Hematopoietic multipotent progenitor cell treated with erythropoietin and hydrocortisone succinate and interleukin-3 and kit ligand, for 6 days (in vitro differentiated cells): Measurements from ENCODE around the gene MGRN1.

ENCODE experiments used
- DNase-seq: peaks from one replicate; pipeline ENCODE4 v3.0.0-alpha.2; 2015

MGRN1 gene

DNA sequence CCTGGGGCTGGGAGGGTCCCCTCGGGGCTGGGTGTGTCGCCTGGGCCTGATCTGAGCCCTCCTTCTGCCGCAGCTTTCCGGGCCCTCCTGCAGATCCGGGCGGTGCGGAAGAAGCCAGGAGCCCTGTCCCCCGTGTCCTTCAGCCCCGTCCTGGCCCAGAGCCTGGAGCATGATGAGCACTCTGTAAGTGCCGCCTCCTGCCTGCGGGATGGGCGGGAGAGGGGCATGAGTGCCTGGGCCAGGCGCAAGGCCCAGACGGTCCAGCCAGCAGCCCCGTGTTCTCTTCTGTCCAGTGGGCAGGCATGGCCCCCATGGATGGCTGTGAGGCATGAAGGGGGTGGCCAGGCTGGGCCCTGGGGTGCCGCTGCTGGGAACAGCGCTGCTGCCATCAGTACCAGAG, 52.8 kb downstream of the MGRN1 start:
- DNase-seq = no peak

DNA sequence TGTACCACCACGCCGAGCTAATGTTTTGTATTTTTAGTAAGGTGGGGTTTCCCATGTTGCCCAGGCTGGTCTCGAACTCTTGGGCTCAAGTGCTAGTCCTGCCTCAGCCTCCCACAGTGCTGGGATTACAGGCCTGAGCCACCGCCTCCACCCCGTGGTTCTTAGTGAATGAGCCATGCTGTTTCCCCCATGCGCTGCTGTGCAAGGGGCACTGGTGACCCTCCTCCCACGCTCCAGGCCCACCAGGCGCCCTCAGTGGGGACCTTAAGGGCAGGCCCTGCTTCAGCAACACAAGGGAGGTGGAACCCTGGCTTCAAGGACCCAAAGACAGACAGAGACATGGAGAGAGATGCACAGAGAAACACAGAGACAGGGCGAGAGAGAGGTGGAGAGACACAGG, 53.4 kb downstream of the MGRN1 start:
- no peak for DNase-seq

DNA sequence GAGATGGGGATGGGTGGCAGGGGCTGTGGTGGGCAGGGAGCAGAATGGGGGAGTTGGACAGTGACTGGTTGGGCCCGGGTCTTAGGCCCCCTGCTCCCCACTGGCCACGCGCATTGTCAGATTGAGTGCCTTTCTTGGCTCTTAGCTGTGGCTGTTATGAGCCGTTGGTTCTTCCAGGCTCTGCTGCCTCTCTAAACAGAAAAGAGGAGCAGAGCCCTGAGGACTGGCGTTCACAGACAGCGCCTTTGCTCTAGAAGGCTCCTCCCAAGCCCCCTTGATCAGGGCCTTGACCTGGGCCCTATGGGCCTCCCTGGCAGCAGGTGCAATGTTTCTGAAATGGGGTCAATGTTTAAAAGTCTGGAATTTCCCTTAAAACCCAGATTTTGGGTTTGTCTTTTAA, 54.0 kb downstream of the MGRN1 start:
- no peak for DNase-seq

DNA sequence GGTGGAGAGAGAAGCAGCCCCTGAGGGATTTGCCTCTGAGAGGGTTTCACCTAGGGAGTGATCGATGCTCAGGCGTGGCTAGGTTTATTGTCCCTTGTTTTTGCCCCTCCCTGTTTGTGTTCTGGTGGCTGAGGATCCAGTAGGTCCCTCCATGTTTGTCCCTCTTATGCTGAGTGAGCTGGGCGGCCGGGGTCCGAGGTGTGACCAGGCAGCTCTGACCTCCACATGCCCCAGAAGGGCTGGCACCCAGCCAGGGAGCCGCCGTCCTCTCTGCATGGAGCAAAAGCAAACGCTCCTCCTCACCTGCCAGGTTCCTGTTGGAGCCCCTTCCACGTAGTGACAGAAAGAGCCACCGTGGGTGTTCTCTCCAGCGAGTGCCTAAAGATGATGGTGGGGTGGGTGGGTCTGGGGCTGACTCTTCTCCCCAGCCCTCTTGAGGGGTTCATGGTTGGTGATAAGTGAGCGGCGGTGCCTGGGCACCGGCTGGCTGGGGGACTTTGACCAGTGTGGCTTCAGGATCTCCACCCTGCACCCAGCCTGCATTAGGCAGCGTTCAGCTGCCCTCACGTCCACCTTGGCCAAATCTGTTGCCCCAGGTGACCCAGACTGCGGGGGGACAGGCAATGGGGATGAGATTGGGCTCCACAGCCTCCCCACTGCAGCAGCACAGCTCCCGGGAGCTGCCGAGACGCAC, 54.7 kb downstream of the MGRN1 start:
- no peak for DNase-seq

DNA sequence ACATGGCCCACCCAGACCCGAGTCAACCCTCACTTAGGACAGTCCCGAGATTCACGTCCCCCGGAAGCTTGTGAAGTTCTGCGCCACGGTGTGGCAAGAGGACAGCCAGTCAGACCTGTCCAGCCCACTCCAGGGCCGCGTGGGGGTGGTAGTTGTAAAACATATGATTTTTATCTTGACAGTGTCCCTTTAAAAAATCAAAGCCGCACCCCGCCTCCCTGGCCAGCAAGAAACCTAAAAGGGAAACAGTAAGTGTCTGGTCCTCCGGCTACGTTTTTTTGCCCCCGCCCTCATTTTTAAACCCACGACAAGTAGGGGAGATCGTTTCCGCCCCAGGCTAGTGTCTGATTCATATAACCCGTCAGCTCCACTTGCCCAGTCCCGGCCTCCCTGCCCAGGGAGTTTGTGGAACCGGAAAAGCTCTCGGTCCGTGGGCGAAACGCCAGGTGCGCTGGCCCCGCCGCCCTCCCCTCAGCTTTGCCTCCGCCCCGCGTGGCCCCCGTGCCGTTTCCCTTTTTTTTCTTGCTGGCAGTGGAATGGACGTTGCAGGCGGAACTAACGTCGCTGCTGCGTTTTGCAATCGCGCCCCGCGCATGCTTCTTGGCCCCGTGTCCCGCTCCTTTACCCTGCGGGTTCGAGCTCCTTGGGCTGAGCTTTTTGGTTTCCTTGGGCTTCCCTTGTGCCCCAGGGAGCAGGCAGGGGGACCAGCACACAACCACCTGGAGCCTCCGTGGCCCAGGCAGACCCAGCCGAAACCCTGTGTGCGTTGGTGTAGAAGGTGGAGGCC, 55.4 kb downstream of the MGRN1 start:
- no peak for DNase-seq

DNA sequence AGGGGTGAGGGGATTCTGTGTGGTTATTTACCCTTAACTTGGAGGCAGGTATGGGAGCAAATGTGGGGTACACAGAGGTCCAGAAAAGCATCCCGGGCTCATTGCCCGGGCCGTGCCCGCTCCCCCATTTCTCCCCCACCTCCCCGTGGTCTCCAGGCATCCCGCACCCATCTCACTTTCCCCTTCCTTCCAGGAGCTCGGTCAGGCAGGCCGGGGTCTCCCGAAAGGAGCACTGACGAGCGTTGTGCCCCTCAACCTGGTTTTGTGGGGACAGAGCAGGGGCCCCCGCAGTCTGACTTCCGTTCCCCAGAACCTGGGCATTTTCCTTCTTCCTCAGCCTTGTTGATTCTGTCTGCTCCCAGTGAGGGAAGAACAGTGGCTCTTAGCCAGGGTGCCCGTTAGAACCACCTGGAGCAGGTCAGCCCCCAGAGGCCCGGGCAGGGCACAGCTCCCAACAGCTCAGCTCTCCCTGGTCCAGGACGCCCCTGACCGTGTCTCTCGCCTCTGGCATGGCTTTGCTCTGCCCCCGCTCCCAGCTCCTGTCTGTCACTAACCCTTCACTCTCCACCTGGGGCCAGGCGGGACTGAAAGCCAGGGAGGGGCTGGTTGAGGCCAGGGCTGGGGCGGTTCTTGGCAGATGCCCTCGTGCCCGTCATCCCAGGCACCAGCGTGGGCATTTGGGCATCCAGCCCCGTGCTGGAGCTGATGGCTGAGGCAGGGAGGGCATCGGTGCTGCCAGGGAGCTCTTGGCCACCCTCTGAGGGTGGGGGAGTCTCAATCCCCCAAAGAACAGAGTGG, 56.2 kb downstream of the MGRN1 start:
- no peak for DNase-seq

DNA sequence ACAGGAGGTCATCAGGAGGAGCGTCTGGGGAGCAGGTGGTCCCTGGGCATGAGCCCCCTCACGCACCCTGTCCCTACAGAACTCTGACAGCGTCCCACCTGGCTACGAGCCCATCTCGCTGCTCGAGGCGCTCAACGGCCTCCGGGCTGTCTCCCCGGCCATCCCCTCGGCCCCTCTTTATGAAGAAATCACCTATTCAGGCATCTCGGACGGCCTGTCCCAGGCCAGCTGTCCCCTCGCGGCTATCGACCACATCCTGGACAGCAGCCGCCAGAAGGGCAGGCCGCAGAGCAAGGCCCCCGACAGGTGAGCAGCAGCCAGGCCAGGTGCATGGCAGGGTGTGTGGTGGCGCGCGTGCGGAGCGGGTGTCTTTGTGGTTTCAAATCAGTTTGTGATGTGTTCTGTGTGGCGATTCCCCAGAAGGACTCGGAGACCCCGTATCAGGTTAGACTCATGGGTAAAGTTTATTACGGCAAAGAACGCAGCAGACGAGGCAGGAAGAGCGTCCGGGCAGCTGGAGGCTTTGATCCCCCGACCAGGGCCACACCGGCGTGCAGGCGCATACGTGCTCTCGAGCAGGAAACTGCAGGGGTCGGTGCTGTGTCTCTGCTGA, 57.0 kb downstream of the MGRN1 start:
- no peak for DNase-seq

DNA sequence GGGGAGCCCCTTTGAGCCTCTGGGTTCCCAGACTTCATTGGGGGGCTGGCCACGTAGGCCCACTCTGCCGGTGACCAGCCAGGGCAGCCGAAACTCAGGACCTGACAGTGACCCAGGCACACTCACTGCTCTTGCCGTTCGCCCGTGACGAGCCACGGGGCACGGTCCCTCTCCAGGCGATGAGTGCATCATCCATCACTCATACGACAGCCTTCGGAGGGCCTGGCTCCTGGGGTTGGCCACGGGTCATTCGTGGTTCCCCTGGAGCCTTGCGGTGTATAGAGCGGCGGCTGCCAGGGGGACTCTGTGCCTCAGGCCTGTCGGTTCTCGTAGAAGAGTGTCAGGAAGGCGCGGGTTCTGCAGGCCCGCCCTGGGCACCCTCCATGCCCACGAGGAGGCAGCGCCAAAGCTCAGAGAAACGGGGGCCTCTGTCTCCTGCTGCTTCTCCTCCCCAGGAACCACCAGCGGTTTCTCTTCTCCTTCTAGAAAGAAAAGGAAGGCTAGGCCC, 57.5 kb downstream of the MGRN1 start:
- DNase-seq = no peak

DNA sequence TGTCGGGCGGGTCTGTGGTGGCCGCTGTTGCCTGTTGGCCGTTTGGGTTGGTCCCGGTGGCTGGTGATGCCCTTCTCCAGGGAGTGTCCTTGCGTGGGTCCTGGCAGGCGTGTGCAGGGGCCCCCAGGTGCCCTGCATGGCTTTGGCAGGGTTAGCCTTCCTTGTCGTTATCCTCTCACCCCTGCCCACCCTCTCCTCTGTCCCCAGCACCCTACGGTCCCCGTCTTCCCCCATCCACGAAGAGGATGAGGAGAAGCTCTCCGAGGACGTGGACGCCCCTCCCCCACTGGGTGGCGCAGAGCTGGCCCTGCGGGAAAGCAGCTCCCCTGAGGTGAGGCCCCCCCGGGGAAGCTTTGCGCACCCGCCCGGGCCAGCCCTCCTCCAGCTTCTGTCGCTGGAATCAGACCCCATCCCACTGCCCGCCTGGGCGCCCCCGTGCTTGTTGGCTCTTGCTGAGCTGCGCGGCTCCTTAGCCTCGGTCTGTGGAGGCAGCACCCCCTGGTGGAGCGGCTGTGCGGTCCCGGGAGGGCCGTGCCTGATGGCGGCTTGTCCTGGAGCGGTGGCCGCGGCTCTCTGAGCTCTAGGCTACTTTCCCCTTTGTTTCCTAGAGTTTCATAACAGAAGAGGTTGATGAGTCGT, 58.1 kb downstream of the MGRN1 start:
- peak; percentile 40 for DNase-seq

DNA sequence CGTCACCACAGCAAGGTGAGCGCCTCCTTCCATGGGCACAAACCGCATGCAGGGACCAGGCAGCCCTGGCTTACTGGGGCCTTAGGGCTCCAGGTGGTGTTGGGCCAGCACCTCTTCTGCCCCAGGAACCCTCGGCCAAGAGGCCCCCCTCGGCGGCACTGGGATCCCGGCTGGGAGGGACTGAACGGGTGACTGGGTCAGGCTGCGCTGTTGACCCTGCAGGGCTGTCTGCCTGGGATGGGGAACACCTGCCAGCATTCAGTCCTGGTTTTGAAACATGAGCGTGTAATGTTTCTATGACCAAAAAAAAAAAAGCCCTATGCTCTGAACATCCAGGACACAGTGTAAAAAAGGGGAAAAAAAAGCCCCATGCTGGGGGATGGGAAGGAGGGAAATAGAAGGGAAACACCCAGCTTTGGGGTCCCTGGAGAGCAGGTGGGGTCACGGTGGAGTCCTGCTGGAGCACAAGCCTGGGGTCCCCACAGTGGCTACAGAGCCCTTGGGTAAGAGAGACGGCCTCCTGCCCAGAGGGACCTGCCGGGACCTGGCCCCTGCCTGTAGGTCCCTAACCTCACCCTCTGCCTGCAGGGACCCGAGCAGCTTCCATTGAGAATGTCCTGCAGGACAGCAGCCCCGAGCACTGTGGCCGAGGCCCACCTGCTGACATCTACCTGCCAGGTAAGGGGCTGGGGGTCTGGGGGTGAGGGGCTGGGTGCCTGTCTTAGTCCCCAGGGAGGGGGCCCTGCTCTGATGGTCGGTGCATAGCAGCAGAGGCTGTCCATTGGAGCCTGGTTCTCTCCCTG, 58.8 kb downstream of the MGRN1 start:
- no peak for DNase-seq

DNA sequence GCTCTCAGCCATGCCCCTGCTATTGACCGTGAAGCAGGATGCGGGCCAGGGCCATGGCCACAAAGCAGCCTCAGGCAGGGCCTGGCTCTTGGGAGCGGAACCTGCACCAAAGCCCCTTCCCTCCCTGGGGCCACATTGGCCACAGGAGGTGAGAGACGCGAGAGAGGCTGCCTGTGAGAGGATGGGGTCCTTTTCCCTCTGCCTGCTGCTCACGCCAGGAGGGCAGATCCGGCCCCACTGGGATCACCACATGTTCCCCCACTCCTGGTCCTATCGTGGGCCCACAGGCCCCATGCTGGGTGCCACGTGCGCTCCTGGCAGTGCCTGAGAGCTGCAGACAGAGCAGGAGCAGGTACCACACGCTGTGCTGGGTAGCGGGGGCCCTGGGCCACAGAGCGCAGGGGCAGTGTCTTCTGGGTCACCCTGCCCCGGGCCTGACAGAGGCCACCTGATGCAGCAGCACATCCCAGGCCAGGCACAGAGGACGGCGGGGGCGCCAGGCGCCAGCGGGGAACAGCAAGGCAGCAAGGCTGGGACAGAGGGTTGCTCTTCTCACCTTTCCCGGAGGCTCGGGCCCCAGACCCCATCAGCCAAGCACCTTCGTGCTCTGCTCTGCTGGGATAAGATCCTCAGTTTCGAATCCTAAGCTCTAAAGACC, 59.6 kb downstream of the MGRN1 start:
- no peak for DNase-seq

DNA sequence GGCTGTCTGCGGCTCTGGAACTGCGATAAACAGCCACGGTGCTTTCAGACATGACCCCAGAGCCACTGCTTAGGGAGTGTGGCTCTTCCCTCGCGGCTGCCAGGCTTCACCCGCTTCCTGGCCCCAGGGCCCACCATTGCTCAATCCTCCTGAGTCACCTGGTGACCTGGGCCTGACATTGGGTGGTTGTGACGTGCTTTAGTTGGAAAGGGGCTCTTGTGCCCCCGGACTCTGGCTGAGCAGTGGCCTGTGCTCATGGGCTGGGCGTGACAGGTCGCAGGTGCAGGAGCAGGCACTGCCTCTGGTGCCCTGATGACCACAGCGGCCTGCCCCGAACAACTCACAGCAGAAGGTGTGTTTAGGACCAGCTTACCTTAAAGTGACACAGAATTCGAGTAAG, 60.1 kb downstream of the MGRN1 start:
- DNase-seq = no peak

DNA sequence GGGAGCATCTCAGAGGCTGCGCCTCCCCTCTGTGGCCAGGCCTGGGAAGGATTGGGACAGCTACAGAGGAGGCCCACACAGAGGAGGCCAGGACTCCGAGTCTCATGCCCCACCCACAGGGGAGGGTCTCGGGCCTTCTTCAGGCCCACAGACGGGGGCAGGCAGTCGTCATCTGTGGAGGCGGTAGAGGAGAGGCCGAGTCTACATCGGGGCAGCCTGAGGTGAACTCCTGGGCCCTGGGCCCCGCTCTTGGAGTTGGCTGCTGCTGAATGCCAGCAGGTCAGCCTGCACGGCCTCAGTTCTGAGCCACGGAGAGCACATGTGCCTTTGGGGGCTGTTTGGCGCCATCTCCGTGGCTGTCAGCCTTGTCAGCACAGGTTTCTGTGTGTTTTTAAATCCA, 60.7 kb downstream of the MGRN1 start:
- DNase-seq = no peak

DNA sequence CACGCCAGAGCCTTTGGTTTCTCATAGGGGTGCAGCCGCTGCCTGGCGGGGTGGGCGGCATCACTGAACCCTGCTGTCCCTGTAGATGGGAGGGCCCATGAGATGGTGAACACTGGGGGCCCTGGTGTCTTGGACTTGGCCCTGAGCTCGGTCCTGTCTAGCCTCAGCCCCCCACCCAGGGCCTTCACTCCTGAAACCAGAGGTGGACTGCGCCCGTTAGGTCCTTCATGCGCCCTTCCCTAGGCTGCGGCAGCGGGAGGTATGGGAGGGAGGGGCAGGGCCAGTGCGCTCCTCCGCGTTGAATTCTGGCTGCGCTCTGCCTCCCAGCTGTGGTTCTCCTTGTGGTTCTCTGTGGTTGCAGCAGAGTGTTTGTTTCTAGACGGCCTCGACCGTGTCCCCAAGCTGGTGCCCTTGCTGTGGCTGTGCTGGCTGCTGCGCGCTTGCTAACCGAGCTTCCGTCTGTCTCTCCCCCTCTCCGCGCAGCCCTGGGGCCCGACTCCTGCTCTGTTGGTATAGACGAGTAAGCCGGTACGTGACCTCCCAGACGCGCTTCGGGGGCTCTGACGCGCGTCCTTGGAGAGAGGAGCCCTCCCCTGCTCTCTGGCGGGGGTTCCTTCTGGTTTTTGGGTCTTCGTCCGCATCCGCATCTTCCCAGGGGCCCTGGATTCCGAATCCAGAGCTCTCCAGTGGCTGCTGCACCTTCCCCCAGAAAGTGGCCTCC, 61.3 kb downstream of the MGRN1 start:
- no peak for DNase-seq

DNA sequence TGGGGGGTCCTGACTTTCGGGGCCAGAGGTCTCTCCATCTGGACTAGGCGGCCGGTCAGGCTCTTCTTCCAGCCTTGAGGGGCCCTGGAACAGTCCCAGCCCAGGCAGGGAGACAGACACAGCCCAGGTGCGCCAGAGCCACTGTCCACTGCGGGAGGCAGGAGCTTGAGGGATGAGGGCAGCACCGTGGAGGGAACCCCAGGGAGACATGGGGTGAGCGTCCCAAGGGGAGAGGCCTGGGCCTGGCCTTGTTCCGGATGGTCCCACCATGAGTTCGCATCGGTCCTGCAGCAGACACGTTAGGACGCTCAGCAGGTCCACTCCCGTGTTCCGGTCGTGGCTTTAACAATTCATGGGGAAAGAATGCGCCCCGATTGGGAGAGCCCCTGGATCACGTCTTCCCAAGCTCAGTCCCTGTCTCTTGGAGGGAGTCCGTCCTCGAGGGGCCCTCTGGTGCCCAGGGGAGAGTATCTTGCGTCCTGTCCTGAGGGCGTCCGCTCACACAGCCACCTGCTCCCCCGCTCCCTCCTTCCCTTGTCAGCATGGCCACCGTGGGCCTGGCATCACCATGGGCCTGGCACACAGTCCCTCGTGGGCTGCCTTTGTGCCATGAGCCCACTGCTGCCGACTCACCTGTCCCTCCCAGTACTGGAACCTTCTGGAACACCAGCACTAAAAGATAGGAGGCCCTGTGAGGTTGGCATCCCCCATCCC, 62.0 kb downstream of the MGRN1 start:
- DNase-seq = no peak

DNA sequence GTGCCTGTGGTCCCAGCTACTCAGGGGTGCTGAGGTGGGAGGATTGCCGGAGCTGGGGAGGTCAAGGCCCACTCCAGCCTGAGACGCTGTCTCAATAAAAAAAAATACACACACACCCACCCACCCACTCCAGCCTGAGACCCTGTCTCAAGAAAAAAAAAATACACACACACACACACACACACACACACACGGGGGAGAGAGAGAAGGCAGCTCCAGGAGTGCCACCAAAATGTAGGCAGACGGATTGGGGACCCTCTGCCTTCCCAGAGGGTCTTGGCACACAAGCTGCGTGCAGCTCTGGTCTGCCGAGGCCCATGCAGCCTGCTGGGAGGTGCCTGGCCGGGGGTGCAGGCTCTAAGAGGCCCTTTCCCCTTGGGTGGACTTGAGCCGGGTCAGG, 62.8 kb downstream of the MGRN1 start:
- no peak for DNase-seq

DNA sequence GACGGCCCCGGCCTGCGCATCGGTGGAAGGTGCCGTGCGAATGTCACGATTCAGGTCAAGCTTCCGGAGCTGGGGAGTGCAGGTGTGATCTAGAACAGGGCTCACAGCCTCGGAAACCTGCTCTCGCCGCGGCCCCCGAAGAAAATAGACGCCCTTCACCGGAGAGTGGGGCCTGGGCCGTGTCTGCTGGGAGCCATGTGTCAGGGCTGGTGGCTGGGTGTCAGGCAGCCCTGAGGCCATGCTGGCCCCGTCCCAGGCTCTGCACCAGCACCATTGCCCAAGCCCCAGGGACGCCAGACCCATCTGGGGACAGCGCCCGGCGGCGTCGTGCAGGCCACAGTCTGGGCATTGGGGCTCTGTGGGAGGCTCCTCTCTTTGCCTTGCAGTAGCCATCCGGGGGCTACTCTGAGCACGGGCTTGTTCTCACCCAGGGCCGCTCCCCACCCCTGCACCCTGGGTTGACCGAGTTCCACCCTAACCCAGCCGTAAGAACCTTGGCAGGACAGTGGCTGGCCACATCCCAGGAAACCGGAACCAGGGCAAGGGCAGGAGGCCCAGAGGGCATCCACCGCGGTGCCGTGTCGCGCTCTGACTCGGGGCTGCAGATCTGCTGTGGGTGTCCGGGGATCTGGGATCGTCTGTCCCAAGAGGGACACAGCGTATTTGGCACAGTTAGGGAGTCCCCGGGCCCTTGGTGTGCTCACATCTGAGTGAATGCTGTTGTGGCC, 63.5 kb downstream of the MGRN1 start:
- DNase-seq = no peak

DNA sequence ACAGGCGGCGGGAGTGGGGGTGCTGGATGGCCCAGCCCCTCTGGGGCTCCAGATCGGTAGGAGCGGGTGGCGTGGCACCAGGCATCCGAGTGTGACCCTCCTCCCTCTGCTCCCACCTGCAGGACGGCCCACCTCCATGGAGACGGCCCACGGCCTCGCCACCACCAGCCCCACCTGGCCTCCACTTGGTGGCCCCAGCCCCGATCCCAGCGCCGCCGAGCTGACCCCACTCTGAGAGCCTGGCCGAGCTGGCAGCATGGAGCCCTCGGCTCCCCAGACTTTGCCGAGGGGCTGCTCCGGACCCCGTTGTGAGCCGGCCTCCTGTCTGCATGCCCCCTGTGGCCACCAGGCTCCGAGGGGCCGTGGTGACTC, 64.0 kb downstream of the MGRN1 start:
- DNase-seq = no peak

DNA sequence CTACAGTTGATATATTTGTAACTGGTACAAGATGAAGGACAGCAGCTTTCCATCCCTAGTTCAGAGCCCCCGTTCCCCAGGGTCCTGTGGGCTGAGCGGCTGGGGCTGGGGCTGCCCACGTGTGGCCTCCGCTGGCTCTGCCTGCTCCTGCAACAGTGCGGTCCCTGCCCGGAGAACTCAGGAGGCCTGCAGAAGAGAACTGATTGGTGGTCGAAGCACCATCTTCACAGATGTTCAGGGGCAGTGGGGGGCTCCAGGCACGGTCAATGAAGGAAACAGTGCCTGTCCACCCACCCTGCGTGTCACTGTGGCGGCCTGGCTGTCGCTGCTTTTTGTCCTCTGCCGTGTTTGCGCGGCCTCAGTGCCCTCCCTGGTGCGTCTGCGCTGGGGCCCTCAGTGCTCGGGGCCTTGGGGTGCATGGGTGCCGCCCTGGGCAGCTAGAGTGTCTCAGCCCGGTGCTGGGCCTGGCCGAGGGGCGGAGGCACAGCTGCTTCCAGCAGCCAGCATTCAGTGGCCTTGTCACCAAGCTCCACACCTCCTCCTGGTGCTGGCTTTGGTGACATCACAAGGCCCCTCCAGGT, 64.6 kb downstream of the MGRN1 start:
- no peak for DNase-seq
